Smooth muscle cell (in vitro differentiated cells): ENCODE data around the gene XPO1. TPM values are rescaled to one million over a fixed set of nuclear protein-coding genes. Genes with fewer than 3 reads are reported as not detected.

ENCODE experiments used
- DNase-seq: peaks from one replicate; lab custom pipeline; 2025; ENCODE audit not compliant: unreplicated experiment; lab: John Stamatoyannopoulos, UW
- H2AFZ ChIP-seq: fragments of 200-600 bp; sonication (generic); 2 replicates; pipeline ENCODE4 v1.6.0; 2016; ENCODE audit warnings: antibody characterized with exemption, low read depth, mild to moderate bottlenecking
- H3F3A ChIP-seq: fragments of 200-600 bp; sonication (generic); 2 replicates; pipeline ENCODE4 v1.6.0; 2017; ENCODE audit warnings: antibody characterized with exemption, low read depth
- H3K27ac ChIP-seq: fragments of 200-600 bp; sonication (generic); 2 replicates; pipeline ENCODE4 v1.5.1; 2016; ENCODE audit warnings: low read depth, mild to moderate bottlenecking
- H3K27me3 ChIP-seq: fragments of 200-600 bp; sonication (generic); 2 replicates; pipeline ENCODE4 v1.6.1; 2016; ENCODE audit warnings: low read depth, mild to moderate bottlenecking
- H3K36me3 ChIP-seq: fragments of 200-600 bp; sonication (generic); 2 replicates; pipeline ENCODE4 v1.5.1; 2016; ENCODE audit warnings: low read depth
- H3K4me1 ChIP-seq: fragments of 200-600 bp; sonication (generic); 2 replicates; pipeline ENCODE4 v1.5.1; 2016; ENCODE audit warnings: low read depth
- H3K4me2 ChIP-seq: fragments of 200-600 bp; sonication (generic); 2 replicates; pipeline ENCODE4 v1.6.0; 2016; ENCODE audit warnings: mild to moderate bottlenecking
- H3K4me3 ChIP-seq: fragments of 200-600 bp; sonication (generic); 2 replicates; pipeline ENCODE4 v1.5.1; 2016; ENCODE audit warnings: mild to moderate bottlenecking
- H3K79me2 ChIP-seq: fragments of 200-600 bp; sonication (generic); 2 replicates; pipeline ENCODE4 v1.6.0; 2016; ENCODE audit warnings: low read depth, mild to moderate bottlenecking
- H3K9ac ChIP-seq: fragments of 200-600 bp; sonication (generic); 2 replicates; pipeline ENCODE4 v1.6.0; 2016; ENCODE audit warnings: low read depth
- H3K9me3 ChIP-seq: fragments of 200-600 bp; sonication (generic); replicated peaks from 2 replicates; pipeline ENCODE4 v1.5.1; 2016; ENCODE audit warnings: low read depth
- H4K20me1 ChIP-seq: fragments of 200-600 bp; sonication (generic); 2 replicates; pipeline ENCODE4 v1.6.0; 2016; ENCODE audit warnings: low read depth
- CTCF ChIP-seq: fragments of 200-600 bp; sonication (generic); IDR thresholded peaks from 2 replicates; pipeline ENCODE4 v1.5.1; 2017; ENCODE audit warnings: borderline replicate concordance, mild to moderate bottlenecking, antibody characterized with exemption; ENCODE audit not compliant: insufficient read depth, poor library complexity, severe bottlenecking
- WGBS: methylation state at CpG from one replicate; pipeline ENCODE4 v1.1.7; 2016; ENCODE audit warnings: low lambda C conversion rate; 5-methylcytosine and 5-hydroxymethylcytosine counted together
- polyA plus RNA-seq: library from polyadenylated mRNA; unstranded; fragments of >200 nt; fragmentation: Nextera tagmentation; extraction: Ambion mirVana; gene quantifications from 2 replicates; pipeline ENCODE4 v1.2.1, GENCODE V29; 2016
- total RNA-seq: library from RNA; depleted of rRNA; stranded (reverse); fragments of >200 nt; gene quantifications from 2 replicates; pipeline ENCODE4 v1.2.3, GENCODE V29; 2014

XPO1 gene
- total and polyA plus RNA-seq, 2 experiments from 2014 or later: 42.6 to 449 TPM

GRCh38 chr2:61471905-61472805 lies 66.0 kb downstream of the XPO1 start:
- WGBS: 43% methylated on average over 19 of the region's 19 CpGs
- Histone ChIP-seq H3K27ac (peak overlapping the region; percentile 99), H3K4me1 (peaks cover 24% of the 10 kb centered on the region), H3K79me2 (peaks cover 48% of the 10 kb centered on the region), H3K4me3 (peak overlapping the region; percentile 93), H2AFZ (peak overlapping the region; percentile 94), H3K27me3 (no peaks in the 10 kb centered on the region), H4K20me1 (peaks cover 31% of the 10 kb centered on the region), H3K4me2 (peak overlapping the region; percentile 85), H3F3A (peaks cover 10% of the 10 kb centered on the region), H3K9ac (peak overlapping the region; percentile 99), H3K36me3 (no peaks in the 10 kb centered on the region), H3K9me3 (no peaks in the 10 kb centered on the region)
- TF ChIP-seq CTCF: no peak
- DNase-seq: no peak

GRCh38 chr2:61470965-61471904 lies 66.9 kb downstream of the XPO1 start, which contains the start of gene USP34:
USP34 (minus strand) TSS chr2:61471087; CDS start chr2:61470692, 395 bp downstream.
- Histone ChIP-seq H3K27me3 (no peaks in the 10 kb centered on the region), H3K79me2 (peaks cover 57% of the 10 kb centered on the region), H4K20me1 (peaks cover 40% of the 10 kb centered on the region), H3K4me1 (peaks cover 24% of the 10 kb centered on the region), H3K36me3 (no peaks in the 10 kb centered on the region), H3K27ac (peak within 1 kb of the TSS; percentile 99), H2AFZ (peak within 1 kb of the TSS; percentile 94), H3F3A (peaks cover 10% of the 10 kb centered on the region), H3K9me3 (no peaks in the 10 kb centered on the region), H3K4me3 (peak within 1 kb of the TSS; percentile 93), H3K9ac (peak within 1 kb of the TSS; percentile 99), H3K4me2 (peak within 1 kb of the TSS; percentile 96)
- whole genome bisulfite sequencing: 2% methylated on average over 51 of the region's 91 CpGs
- DNase-seq: peak; percentile 88
- TF ChIP-seq CTCF: no peak

- no peak for TF ChIP-seq CTCF
- Histone ChIP-seq H3F3A (peaks cover 3% of the 10 kb centered on the region), H3K4me2 (peak overlapping the region; percentile 96), H3K27me3 (no peaks in the 10 kb centered on the region), H3K9me3 (no peaks in the 10 kb centered on the region), H3K36me3 (no peaks in the 10 kb centered on the region), H3K27ac (peak overlapping the region; percentile 99), H3K9ac (peak overlapping the region; percentile 99), H3K4me1 (peaks cover 24% of the 10 kb centered on the region), H3K79me2 (peaks cover 66% of the 10 kb centered on the region), H4K20me1 (peaks cover 49% of the 10 kb centered on the region), H2AFZ (peak overlapping the region; percentile 37), H3K4me3 (peak overlapping the region; percentile 93)
- WGBS: under 1% methylated on average over 48 of the region's 94 CpGs
- peak; percentile 86 for DNase-seq
Measured at GRCh38 chr2:61470122-61470951, 67.8 kb downstream of the XPO1 start.
